AML-193 (cell line): Measurements from ENCODE around the gene SUSD1.
"Not testable (repeated sequence)": the region's sequence is repeated elsewhere in the genome, so short reads cannot be mapped to it uniquely, and the experiment has no call there.

Experiments
- DNase-seq, 2 experiments: peaks; one replicate each; lab custom pipeline; 2025; lab: John Stamatoyannopoulos, UW

The SUSD1 gene

DNA sequence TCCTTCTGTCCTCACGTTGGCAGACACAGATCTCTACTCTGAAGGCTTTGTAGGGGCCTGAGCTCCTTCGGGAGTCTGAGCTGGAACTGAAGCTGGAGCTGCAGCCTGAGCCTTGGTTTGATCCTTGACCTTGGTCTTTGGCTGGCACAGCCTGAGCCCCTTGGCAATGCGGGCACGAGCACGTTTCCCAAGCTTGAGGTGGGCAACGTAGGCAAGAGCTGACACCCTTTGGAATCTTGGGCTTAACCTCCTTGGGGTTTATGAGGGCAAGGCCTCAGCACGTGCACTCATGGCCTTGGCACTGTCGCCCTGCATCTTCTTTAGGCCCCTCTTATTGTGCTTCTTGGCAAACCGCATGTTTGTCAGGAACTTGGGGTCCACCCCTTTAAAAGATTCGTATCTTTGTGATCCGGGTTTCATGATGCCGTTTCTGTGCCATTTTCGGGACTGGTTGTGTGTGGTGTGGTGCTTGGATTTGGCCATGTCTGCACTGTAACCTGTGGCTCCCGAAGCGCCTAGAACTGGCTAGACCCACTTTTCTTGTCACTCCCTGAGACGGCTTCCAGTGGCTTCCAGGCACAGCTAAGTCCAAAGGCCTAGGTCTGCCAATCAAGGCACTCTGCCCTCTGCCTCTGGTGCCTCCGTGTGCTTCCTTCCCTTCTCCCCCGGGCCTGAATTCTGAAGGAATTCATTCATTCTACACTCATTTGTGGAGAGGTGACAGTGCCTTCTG is 1.4 kb downstream of the SUSD1 start:
- no peak for DNase-seq

GRCh38 chr9:112170968-112171367 is 4.1 kb downstream of the SUSD1 start:
- DNase-seq: no peak

DNA sequence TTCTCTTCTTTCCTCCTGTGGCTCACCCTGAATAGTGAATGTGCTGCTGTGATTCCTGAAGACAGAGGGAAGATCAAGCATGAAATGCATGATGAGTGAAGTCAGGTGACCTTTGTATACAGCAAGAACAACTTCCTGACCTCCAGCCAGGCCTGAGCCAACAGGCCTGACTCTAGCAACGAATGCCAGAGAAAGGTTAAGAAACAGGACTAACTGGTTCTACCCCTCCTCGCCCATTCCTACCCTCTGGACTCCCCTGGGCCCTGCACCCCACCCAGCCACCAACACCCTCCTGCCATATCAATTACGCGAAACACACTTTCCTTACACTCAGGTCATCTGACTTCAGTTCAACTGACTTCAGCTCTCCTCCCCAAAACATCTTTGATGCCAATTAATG is 4.9 kb downstream of the SUSD1 start:
- DNase-seq: no peak

DNA sequence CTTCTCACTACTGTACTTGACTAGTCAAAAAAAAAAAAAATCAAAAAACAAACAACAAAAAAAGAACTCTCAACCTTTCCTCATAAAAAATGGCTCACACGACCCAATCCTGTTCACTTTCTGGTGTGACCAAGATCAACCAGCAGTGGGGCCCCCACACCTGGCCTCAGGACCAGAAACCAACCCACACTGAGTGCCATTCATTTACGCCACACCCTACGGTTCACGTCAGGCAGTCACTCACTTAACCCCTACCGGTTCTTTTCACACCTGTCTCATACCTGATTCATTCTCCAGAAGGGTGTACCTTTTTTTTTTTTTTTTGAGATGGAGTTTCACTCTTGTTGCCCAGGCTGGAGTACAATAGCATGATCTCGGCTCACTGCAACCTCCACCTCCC is 5.7 kb downstream of the SUSD1 start:
- no peak for DNase-seq

DNA sequence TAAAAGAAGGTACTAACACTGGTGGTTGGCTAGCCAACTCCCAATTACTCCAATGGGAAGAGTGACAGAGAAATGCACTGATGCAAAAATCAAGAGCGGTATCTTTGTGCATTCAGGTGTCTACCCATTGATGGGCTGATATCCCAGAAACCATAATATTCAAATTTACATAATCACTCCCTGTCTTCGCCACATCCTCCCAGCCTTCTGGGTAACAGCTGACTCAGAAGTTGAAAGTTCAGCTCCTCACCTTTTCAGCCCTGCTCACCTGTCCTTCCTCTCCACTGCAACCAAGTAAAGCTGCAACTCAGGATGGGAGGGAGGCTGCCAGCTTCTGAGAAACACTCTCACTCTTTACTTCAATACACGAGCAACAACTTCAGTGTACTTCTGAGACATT is 6.9 kb downstream of the SUSD1 start:
- no peak for DNase-seq

DNA sequence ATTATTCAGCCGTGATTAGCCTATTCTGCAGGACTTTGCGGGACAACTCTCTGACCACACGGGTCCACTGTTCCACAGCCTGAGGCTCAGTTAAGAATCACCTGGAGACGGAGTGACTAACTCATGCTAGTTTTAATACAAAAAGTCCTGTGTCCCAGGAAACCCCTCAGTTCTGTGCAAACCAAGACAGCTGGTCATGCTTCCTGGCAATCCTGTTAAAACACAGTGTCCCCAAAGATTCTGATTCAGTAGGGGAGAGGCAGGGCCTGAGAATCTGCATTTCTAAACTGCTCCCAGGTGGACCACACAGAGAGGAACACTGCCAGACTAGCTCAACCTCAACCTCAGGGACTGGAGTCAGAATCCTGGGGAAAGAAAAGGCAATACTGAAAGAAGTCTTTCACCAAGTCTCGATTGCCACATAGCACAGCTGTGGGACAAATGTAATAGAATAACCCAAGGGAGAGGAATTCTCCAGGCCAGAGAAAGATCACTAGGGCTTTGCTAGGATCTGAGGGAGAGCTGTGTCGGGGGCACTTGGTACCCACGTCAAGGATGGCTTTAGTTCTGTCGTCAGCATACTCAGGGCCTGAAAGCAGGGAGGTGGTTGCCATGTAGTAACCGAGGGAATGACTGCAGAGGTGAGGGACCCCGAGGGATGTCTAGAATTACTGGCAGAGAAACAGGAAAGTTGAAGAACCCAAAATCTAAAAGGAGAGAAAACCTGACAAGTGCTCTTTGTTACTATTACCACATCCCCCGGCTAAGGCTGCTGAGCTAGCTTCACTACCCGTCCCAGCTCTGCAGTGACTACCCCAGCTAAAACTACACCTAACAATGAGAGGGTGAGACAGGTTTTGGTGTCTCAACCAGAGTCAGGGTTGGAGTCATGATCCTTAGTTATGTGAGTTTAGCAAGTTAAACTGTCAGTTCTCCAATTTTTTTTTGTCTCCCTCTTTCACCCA is 8.6 kb downstream of the SUSD1 start:
- no peak for DNase-seq

GRCh38 chr9:112162621-112163413 is 12.3 kb downstream of the SUSD1 start:
- peak; percentile 55 to 59 for DNase-seq

DNA sequence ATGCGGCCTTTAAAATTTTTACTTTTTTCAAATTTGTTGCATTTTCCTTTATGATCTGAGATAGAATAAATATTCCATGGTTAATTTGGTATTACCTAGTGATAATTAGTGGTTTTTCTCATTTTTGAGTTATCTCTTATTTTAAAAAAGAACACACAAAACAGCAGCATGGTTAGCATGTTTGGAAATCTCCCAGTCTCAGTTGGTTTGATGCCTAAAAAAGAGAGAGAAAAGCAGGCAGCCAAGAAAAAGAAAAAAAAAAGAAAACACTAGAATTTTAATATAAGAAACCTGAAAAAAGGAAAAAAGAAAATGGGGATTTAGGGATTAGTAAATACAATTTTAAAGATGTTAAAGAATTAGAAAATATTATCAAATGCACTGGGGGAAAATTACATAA is 15.3 kb downstream of the SUSD1 start:
- no peak for DNase-seq

GRCh38 chr9:112158656-112159367 is 16.3 kb downstream of the SUSD1 start:
- DNase-seq: no peak

DNA sequence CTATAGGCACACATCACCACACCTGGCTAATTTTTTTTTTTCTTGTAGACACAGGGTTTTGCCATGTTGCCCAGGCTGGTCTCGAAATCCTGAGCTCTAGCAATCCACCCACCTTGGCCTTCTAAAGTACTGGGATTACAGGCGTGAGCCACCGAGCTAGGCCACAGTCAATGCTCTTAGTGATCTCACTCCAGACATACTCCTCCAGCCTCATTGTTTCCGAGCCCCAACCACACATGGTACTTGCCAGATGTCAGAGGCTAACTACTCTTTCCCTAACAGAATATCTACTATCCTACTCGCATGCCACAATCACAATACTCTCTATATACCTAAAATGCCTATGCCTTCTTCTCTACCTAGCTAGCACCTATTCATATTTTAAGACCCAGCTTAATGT is 17.1 kb downstream of the SUSD1 start:
- no peak for DNase-seq

DNA sequence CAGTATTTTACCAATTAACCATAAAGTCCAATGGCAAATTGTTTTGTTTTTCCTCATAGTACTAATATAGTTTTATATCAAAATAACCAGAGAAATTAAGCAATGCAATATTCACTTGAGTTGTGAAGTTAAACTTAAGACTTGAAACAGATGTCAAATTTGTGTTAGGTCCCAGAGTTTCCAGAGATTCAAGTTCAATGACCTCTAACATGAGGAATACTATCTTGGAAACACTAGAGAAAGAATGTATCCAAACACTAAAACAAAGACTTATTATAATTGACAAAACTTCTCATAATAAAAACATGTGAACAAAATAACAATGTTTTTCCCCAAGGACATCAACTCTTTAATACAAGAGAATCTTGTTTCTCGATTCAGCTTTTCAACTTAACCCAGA is 18.0 kb downstream of the SUSD1 start:
- DNase-seq: no peak

DNA sequence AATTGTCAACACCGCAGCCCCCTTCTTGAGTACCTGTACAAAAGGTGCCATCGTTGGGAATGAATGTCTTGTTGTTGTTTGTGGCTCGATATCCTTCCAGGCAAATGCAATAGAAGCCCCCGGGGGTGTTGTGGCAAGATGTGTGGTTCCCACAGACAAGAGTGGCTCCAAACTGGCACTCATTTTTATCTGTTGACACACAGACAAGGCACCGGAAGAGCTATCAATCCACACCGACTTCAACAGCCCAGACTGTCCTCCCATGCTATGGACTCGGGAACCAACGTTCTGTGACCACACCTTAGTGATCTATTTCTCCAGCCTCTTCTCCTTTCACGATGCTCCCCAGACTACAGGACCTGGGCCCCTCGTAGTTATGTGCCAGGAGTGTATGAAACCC is 25.9 kb downstream of the SUSD1 start:
- no peak for DNase-seq

DNA sequence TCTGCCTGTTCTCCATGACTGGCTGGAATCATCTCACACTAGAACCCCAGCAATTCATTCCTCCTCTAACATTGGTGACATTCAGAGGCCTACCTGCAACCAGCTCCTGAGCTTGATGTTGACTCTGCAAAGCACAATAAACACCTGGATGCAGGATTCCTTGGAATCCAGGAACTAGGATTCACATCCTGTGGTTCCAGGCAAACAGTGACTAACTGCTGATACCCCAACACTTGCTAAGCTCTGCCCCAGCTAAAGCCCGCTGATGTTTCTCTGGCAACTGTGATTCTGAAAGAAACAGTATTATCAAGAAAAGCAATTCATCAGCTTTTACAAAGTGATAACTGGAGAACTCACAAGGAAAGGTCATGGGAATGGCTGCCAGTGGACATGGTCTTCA is 29.2 kb downstream of the SUSD1 start:
- DNase-seq: no peak

- no peak for DNase-seq
Observed at GRCh38 chr9:112144807-112145206, 30.3 kb downstream of the SUSD1 start.

GRCh38 chr9:112142420-112142819 is 32.7 kb downstream of the SUSD1 start:
- no peak for DNase-seq

DNA sequence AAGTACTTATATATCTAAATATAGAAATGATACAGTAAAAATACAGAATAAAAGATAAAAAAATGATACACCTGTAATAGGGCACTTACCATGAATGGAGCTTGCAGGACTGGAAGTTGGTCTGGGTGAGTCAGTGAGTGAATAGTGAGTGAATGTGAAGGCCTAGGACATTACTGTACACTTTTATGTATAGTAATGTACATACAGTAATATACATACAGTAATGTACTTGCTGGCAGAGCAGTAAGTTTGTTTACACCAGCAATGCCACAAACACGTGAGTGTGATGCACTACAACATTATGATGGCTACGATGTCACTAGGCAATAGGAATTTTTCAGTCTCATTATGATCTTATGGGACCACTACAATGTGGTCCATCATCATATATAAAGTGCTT is 34.2 kb downstream of the SUSD1 start:
- DNase-seq: no peak

GRCh38 chr9:112137066-112137465 is 38.0 kb downstream of the SUSD1 start:
- no peak for DNase-seq

DNA sequence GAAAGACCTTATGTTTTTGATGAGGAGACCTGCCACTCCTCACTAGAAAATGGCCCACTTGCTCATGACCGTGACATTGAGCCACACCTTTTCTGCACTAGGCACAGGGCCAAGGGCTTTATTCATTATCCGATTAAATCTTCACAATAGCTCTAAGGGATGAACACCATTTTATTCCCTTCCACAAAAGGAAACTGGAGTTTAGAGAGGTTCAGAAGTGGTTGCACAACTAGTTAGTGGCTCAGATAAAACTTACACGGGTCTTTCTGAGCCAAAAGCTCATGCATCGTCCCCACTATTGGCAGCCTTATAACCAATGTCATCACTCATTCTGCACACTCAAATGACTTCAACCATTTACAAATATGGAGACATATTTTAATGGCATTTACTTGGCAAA is 39.4 kb downstream of the SUSD1 start:
- DNase-seq: no peak

DNA sequence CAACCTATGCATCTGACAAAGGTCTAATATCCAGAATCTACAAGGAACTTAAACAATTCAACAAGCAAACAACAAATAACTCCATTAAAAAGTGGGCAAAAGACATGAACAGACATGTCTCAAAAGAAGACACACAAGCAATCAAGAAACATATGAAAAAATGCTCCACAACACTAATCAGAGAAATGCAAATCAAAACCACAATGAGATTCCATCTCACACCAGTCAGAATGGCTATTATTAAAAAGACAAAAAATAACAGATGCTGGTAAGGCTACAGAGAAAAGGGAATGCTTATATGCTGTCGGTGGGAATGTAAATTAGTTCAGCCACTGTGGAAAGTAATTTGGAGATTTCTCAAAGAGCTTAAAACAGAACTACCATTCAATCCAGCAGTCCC is 41.3 kb downstream of the SUSD1 start:
- DNase-seq: not testable (repeated sequence)

DNA sequence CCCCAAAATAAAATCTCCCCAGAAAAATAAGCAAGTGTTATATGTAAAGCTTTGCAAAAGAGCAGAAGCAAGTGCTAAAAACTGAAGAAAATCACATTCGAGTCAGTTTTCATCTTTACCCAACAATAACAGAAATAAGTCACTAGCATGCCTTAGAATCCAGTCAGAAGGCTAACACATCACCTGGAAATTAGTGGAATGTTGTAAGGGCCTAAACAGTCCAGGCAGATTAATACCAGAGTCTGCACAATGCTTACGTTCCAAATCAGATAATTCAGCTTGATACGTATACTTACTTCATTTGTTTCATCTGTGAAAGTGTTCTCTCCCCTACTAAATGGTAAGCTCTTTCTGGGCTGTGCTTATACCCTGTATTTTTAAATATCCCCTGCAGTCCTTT is 42.7 kb downstream of the SUSD1 start:
- no peak for DNase-seq

DNA sequence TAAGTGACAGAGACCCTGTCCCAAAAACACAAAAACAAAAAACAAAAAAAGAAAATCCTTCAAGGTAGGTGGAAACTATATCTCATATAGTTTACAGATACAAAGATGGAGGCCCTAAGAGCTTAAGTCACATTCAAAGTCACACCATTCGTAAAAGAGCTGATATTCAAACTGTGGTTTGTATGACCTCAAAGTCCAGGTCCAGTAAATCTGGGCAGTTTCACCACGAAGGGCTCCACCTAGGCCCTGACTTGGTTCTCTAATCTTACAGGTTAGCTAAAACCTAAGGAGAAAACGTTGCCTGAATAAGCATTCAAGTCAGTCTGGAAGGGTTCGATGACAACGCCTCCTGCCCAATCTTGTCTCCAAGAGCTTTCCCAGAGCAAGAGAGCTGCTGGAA is 44.1 kb downstream of the SUSD1 start:
- no peak for DNase-seq

GRCh38 chr9:112130347-112130746 is 44.8 kb downstream of the SUSD1 start:
- no peak for DNase-seq
